ENCODE results near the gene AQP9.

The AQP9 gene

GRCh38 chr15:58164926-58165325 is 26.7 kb downstream of the AQP9 start:
- Histone ChIP-seq H3K9me3 (replicated peaks; ENCODE audit: insufficient read depth, low read length) (no peaks in the 10 kb centered on the region), H4K20me1 (ENCODE audit: insufficient read depth, low read length) (no peaks in the 10 kb centered on the region), H3K4me2 (ENCODE audit: low read depth, low read length) (no peak overlapping the region), H3K9ac (ENCODE audit: low read length) (no peak overlapping the region), H3K36me3 (replicated peaks; ENCODE audit: insufficient read depth, low read length) (no peaks in the 10 kb centered on the region), H3K79me2 (ENCODE audit: low read length) (no peaks in the 10 kb centered on the region), H3K27ac (ENCODE audit: low read length) (no peak overlapping the region), H3K9me2 (replicated peaks; ENCODE audit: insufficient read depth, low read length) (no peaks in the 10 kb centered on the region), H3K4me3 (ENCODE audit: low read length) (no peak overlapping the region), H3K4me1 (ENCODE audit: low read length) (no peaks in the 10 kb centered on the region), H2AFZ (ENCODE audit: low read length) (no peak overlapping the region), H3F3A (ENCODE audit: insufficient read depth, low read length) (no peaks in the 10 kb centered on the region), H3K27me3 (replicated peaks; ENCODE audit: insufficient read depth, low read length) (no peaks in the 10 kb centered on the region)
- DNase-seq, result no peak
- TF ChIP-seq, protein P1, sequence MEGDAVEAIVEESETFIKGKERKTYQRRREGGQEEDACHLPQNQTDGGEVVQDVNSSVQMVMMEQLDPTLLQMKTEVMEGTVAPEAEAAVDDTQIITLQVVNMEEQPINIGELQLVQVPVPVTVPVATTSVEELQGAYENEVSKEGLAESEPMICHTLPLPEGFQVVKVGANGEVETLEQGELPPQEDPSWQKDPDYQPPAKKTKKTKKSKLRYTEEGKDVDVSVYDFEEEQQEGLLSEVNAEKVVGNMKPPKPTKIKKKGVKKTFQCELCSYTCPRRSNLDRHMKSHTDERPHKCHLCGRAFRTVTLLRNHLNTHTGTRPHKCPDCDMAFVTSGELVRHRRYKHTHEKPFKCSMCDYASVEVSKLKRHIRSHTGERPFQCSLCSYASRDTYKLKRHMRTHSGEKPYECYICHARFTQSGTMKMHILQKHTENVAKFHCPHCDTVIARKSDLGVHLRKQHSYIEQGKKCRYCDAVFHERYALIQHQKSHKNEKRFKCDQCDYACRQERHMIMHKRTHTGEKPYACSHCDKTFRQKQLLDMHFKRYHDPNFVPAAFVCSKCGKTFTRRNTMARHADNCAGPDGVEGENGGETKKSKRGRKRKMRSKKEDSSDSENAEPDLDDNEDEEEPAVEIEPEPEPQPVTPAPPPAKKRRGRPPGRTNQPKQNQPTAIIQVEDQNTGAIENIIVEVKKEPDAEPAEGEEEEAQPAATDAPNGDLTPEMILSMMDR (IDR thresholded peaks at IDR 0.05; ENCODE audit: low read length), result no peak
- TF ChIP-seq EZH2phosphoT487 (IDR thresholded peaks at IDR 0.05; ENCODE audit: low read length) (no peak), EZH2 (optimal IDR thresholded peaks at IDR 0.05; ENCODE audit: low read depth, low read length) (no peak)

GRCh38 chr15:58165661-58166060 is 27.5 kb downstream of the AQP9 start:
- H3K9ac ChIP-seq (ENCODE audit: low read length), result no peak overlapping the region
- H3K9me2 ChIP-seq (replicated peaks; ENCODE audit: insufficient read depth, low read length), result no peaks in the 10 kb centered on the region
- no peaks in the 10 kb centered on the region for H3K9me3 ChIP-seq (replicated peaks; ENCODE audit: insufficient read depth, low read length)
- H3K27ac ChIP-seq (ENCODE audit: low read length), result no peak overlapping the region
- H3K79me2 ChIP-seq (ENCODE audit: low read length), result no peaks in the 10 kb centered on the region
- no peaks in the 10 kb centered on the region for H3K4me1 ChIP-seq (ENCODE audit: low read length)
- H4K20me1 ChIP-seq (ENCODE audit: insufficient read depth, low read length), result no peaks in the 10 kb centered on the region
- H3K36me3 ChIP-seq (replicated peaks; ENCODE audit: insufficient read depth, low read length), result no peaks in the 10 kb centered on the region
- no peak overlapping the region for H2AFZ ChIP-seq (ENCODE audit: low read length)
- TF ChIP-seq, protein P1 (IDR thresholded peaks at IDR 0.05; ENCODE audit: low read length), result no peak
- no peak for TF ChIP-seq EZH2phosphoT487 (IDR thresholded peaks at IDR 0.05; ENCODE audit: low read length)
- no peak for TF ChIP-seq EZH2 (optimal IDR thresholded peaks at IDR 0.05; ENCODE audit: low read depth, low read length)
- H3K4me3 ChIP-seq (ENCODE audit: low read length), result no peak overlapping the region
- no peaks in the 10 kb centered on the region for H3F3A ChIP-seq (ENCODE audit: insufficient read depth, low read length)
- H3K27me3 ChIP-seq (replicated peaks; ENCODE audit: insufficient read depth, low read length), result no peaks in the 10 kb centered on the region
- no peak overlapping the region for H3K4me2 ChIP-seq (ENCODE audit: low read depth, low read length)
- DNase-seq, result no peak

GRCh38 chr15:58167095-58167691 is 29.0 kb downstream of the AQP9 start:
- Histone ChIP-seq H3F3A (ENCODE audit: insufficient read depth, low read length) (no peaks in the 10 kb centered on the region), H3K9me2 (replicated peaks; ENCODE audit: insufficient read depth, low read length) (no peaks in the 10 kb centered on the region), H3K4me2 (ENCODE audit: low read depth, low read length) (no peak overlapping the region), H2AFZ (ENCODE audit: low read length) (no peak overlapping the region), H3K4me1 (ENCODE audit: low read length) (no peaks in the 10 kb centered on the region), H3K27me3 (replicated peaks; ENCODE audit: insufficient read depth, low read length) (no peaks in the 10 kb centered on the region), H4K20me1 (ENCODE audit: insufficient read depth, low read length) (no peaks in the 10 kb centered on the region), H3K36me3 (replicated peaks; ENCODE audit: insufficient read depth, low read length) (no peaks in the 10 kb centered on the region), H3K79me2 (ENCODE audit: low read length) (no peaks in the 10 kb centered on the region), H3K9ac (ENCODE audit: low read length) (no peak overlapping the region), H3K9me3 (replicated peaks; ENCODE audit: insufficient read depth, low read length) (no peaks in the 10 kb centered on the region), H3K4me3 (ENCODE audit: low read length) (no peak overlapping the region), H3K27ac (ENCODE audit: low read length) (no peak overlapping the region)
- TF ChIP-seq, protein P1 (IDR thresholded peaks at IDR 0.05; ENCODE audit: low read length), result no peak
- TF ChIP-seq EZH2phosphoT487 (IDR thresholded peaks at IDR 0.05; ENCODE audit: low read length) (no peak), EZH2 (optimal IDR thresholded peaks at IDR 0.05; ENCODE audit: low read depth, low read length) (no peak)
- DNase-seq, result no peak
